ENCODE results near the gene GIPC3.
A peak's percentile ranks its signal among the peaks of the same experiment; 100 is the strongest.
"Not testable (repeated sequence)": the region's sequence is repeated elsewhere in the genome, so short reads cannot be mapped to it uniquely, and the experiment has no call there.

GIPC3 gene

GRCh38 chr19:3550947-3551791 is 34.1 kb upstream of the GIPC3 start:
- DNase-seq (ENCODE audit: low read depth) = no peak

DNA sequence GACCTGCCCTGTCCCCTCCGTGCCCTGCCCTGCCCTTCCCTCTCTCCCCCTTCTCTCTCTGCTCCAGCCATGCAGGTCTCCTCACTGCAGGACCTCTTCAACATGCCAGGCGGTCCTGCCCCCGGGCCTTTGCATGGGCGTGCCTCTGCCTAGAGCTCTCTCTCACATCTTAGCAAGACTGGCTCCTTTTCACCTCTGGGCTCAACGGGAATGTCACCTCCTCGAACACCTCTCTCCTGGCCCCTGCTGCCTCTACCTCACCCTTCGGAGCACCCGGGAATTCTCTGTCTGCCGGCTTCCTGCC is 33.5 kb upstream of the GIPC3 start:
- DNase-seq (ENCODE audit: low read depth) = no peak

DNA sequence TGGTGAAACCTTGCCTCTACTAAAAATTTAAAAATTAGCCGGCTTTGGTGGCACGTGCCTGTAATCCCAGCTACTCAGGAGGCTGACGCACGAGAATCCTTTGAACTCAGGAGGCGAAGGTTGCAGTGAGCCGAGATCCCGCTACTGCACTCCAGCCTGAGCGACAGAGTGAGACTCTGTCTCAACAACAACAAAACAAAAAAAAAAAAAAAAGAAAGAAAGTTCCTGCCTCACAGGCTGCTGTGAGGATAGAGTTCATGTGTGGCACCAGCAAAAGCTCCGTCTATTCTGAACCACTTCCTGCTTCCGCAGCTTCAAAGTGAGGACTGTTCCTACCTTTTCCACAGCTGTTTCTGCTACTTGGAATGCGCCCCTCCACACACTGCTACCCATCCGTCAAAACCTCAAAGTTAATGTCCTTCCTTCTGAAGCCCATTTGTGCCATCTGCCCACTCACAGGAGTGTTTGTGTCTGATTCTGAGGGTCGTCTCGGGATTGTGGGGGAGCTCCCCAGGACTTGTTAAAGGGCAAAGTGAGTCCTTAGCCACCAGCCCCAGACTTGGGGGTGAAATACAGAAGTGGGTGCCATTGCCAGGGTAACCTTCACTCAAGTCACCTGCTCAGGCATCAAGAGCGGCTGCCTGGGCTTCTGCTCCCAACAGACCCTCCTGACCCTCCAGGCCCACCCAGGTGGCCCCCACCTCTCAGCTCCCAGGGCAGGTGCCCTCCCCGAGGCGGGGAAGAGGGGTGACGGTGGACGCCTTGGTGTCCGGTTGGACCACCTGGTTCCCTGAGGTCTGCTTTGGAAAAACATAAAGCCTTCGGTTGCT is 30.8 kb upstream of the GIPC3 start:
- DNase-seq (ENCODE audit: low read depth) = no peak

- no peak for DNase-seq (ENCODE audit: low read depth)
Observed at GRCh38 chr19:3555653-3556422, 29.4 kb upstream of the GIPC3 start.

- no peak for DNase-seq (ENCODE audit: low read depth)
Observed at GRCh38 chr19:3556423-3556977, 28.8 kb upstream of the GIPC3 start.

GRCh38 chr19:3556978-3557460 is 28.3 kb upstream of the GIPC3 start:
- peak; percentile 30 for DNase-seq (ENCODE audit: low read depth)

- peak; percentile 92 for DNase-seq (ENCODE audit: low read depth)
Observed at GRCh38 chr19:3557461-3558248, 27.6 kb upstream of the GIPC3 start, which contains the start of gene MFSD12. MFSD12 (minus strand) TSS chr19:3557586; CDS start chr19:3557403, 183 bp downstream.

- DNase-seq (ENCODE audit: low read depth) = no peak
Observed at GRCh38 chr19:3563709-3564524, 21.4 kb upstream of the GIPC3 start.

GRCh38 chr19:3565139-3565538 is 20.1 kb upstream of the GIPC3 start:
- no peak for DNase-seq (ENCODE audit: low read depth)

- DNase-seq (ENCODE audit: low read depth) = not testable (repeated sequence)
Observed at GRCh38 chr19:3570042-3570441, 15.2 kb upstream of the GIPC3 start.

DNA sequence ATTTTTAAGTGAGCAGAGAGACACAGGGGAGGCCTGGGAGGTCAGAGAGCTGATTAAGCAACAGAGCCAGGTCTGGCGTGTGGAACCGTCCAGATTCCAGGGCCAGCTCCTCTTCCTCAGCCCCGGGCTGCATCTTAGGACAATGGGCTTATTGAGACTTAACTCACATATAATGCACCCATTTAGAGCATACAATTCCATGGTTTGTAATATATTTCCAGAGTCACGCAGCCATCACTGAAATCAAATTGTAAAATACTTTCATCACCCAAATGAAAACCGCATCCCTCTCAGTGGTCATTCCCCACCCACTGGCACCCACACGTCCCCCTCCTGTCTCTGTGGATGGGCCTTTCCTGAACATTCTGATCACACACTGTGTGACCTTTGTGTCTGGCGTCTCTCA is 14.7 kb upstream of the GIPC3 start:
- no peak for DNase-seq (ENCODE audit: low read depth)

- peak; percentile 98 for DNase-seq (ENCODE audit: low read depth)
Observed at GRCh38 chr19:3572132-3572854, 13.0 kb upstream of the GIPC3 start.

- no peak for DNase-seq (ENCODE audit: low read depth)
Observed at GRCh38 chr19:3572855-3573161, 12.5 kb upstream of the GIPC3 start, which contains the start of gene HMG20B. HMG20B (plus strand) TSS chr19:3572944; CDS start chr19:3573310, 366 bp downstream.

DNA sequence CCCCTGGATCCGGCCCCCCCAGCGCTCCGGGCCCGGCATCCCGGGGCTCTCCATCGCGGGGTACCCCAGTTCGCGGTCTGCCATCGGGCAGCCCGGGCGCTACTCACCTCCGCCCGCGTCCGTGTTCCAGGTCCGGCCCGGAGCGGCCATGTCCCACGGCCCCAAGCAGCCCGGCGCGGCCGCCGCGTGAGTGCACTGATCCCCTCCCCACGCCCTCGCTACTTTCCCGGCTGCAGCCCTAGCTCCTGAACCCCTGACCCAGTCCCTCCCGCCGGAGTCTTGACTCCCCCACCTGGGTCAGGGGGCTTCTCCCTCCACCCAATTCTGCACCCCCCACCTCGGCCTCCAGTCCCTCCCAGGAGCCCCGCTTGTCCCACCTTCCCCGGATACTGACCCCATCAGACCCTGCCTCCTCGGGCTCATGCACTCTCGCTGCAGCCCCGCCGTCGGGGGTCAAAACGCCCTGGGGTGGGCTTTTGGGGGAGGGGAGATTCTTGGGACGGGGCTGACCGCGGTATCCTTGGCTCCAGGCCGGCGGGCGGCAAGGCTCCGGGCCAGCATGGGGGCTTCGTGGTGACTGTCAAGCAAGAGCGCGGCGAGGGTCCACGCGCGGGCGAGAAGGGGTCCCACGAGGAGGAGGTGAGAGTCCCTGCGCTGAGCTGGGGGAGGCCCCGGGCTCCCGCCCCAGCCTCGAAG is 12.0 kb upstream of the GIPC3 start:
- no peak for DNase-seq (ENCODE audit: low read depth)

DNA sequence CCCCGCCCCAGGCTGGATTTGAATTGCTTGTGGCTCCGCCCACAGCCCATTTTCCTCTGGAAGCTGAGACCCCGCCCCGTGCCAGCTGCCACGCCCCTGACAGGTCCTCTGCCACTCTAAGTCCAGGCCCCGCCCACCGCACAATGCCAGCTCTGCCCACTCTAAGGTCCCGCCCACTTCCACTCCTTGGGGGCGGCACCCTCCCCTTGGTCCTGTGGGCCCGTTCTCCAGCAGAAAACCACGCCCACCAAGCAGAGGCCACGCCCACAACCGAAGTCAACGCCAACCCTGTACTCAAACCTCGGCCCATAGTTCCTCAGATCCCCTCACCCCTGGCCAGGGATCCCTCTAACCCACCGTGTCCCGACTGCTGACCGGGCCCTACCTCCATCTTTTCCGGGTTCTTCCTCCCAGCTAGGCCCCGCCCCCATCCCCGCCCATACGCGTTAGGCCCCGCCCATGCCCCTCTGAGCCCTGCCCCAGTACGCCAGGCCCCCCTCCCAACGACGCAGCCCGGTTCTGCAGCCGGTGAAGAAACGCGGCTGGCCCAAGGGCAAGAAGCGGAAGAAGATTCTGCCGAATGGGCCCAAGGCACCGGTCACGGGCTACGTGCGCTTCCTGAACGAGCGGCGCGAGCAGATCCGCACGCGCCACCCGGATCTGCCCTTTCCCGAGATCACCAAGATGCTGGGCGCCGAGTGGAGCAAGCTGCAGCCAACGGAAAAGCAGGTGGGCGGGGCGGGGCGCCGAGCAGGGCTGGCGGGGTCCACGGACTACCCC is 11.2 kb upstream of the GIPC3 start:
- peak; percentile 64 for DNase-seq (ENCODE audit: low read depth)

GRCh38 chr19:3575260-3575741 is 10.0 kb upstream of the GIPC3 start:
- DNase-seq (ENCODE audit: low read depth) = no peak

DNA sequence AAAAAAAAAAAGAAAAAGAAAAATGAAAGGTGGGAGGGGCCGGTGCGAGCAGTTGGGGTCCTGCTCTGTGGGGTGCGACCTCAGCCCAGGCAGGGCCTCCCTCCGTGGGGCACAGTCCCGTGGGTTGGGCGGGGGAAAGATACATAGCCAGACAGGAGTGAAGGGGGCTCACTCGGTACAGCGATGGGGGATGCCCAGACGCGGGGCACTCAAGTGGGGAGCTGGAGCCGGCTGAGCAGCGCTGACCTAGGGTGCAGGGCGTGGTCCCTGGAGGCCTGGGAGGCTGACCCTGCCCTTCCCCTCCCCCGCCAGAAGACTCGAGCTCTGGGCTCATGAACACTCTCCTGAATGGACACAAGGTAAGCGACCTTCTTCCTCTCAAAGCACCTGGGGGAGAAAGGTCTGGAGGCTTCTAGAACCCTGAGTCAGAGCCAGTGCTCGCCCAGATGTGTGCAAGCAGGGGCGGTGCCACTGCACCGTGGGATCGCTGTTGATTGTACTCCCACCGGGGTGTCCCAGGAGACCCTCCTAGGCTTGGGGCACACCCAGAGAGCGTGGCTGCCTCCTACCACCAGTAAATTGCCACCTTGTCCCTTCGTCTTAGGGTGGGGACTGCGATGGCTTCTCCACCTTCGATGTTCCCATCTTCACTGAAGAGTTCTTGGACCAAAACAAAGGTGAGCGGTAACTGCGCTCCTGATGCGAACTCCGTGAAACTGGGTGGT is 9.2 kb upstream of the GIPC3 start:
- no peak for DNase-seq (ENCODE audit: low read depth)

Measured in stimulated activated CD8-positive, alpha-beta memory T cell treated with anti-CD3 and anti-CD28 coated beads, Interleukin-7, amount 100 ng/mL, for 24 hours (primary cell).